ENCODE data around the gene RNU7-1. TPM values are rescaled to one million over a fixed set of nuclear protein-coding genes. Genes with fewer than 3 reads are reported as not detected.

RNU7-1 gene
- total and polyA plus RNA-seq, 2 experiments from 2014 or later: not detected

GRCh38 chr12:6987956-6988553, 44.4 kb downstream of the RNU7-1 start:
- H3K9me2 ChIP-seq (replicated peaks; ENCODE audit: insufficient read depth): no peaks in the 10 kb centered on the region
- TF ChIP-seq CTCF (IDR thresholded peaks at IDR 0.05; ENCODE audit: poor library complexity): no peak
- TF ChIP-seq EZH2 (IDR thresholded peaks at IDR 0.05; ENCODE audit: borderline replicate concordance): no peak
- TF ChIP-seq EZH2phosphoT487 (IDR thresholded peaks at IDR 0.05; ENCODE audit: low read depth, severe bottlenecking, unreplicated experiment): no peak
- peak; percentile 66 for DNase-seq (ENCODE audit: low spot score)
- 65% methylated on average over 11 of the region's 11 CpGs for WGBS (ENCODE audit: low lambda C conversion rate, missing lambda C conversion rate)
- peak overlapping the region; percentile 84 for H3K27ac ChIP-seq
- H3K79me2 ChIP-seq: peaks cover 34% of the 10 kb centered on the region
- H3K4me3 ChIP-seq: no peak overlapping the region
- peaks cover 8% of the 10 kb centered on the region for H3K4me1 ChIP-seq (ENCODE audit: insufficient read depth)
- H4K20me1 ChIP-seq (ENCODE audit: insufficient read depth, poor library complexity, severe bottlenecking): no peaks in the 10 kb centered on the region
- H3K27me3 ChIP-seq: no peaks in the 10 kb centered on the region
- no peak overlapping the region for H2AFZ ChIP-seq
- no peaks in the 10 kb centered on the region for H3K9me3 ChIP-seq (ENCODE audit: low read depth)
- H3K4me2 ChIP-seq: peak overlapping the region; percentile 37
- no peaks in the 10 kb centered on the region for H3K36me3 ChIP-seq (replicated peaks; ENCODE audit: insufficient read depth, low read depth)

MicroRNA genes within 50 kb of the gene (microRNA counts, 767-probe panel; counts per million panel counts)
- microRNA hsa-miR-141-3p: 7,549 counts per million, percentile 44 among the panel's probes with 10 or more counts
- microRNA hsa-miR-200c-3p: 12,008 counts per million, percentile 94 among the panel's probes with 10 or more counts

Small RNA genes within 50 kb of the gene (microRNA-seq; reads per million reads assigned to microRNA genes)
- gene MIR141 (3,577 reads per million, percentile 89 among the genes with 10 or more reads in this experiment), gene MIR200C (98,927 reads per million, percentile 100 among the genes with 10 or more reads in this experiment)

Small RNA genes within 50 kb of the gene (small RNA-seq; reads per million reads assigned to genes)
- 1,056 reads per million, percentile 99 among the genes with 10 or more reads in this experiment for gene MIR141
- 170 reads per million, percentile 98 among the genes with 10 or more reads in this experiment for gene MIR200C
- gene RNU7-1: not detected
- gene SCARNA12: 0.56 reads per million, percentile 45 among the genes with 10 or more reads in this experiment

Other genes starting within 250 kb of the RNU7-1 start
- gene PIANP, start 243.0 kb upstream of the RNU7-1 start, total RNA-seq: 0.16 and 0.17 TPM in 2 replicates
- 0.95 and 1.0 TPM in 2 replicates for gene PIANP, start 243.0 kb upstream of the RNU7-1 start, polyA plus RNA-seq
- 46.9 and 56.7 TPM in 2 replicates for gene COPS7A, start 219.8 kb upstream of the RNU7-1 start, total RNA-seq
- 65.2 and 73.6 TPM in 2 replicates for gene COPS7A, start 219.8 kb upstream of the RNU7-1 start, polyA plus RNA-seq
- 210 and 241 TPM in 2 replicates for gene MLF2, start 190.7 kb upstream of the RNU7-1 start, total RNA-seq
- 508 and 535 TPM in 2 replicates for gene MLF2, start 190.7 kb upstream of the RNU7-1 start, polyA plus RNA-seq
- 179 and 180 TPM in 2 replicates for gene PTMS, start 177.5 kb upstream of the RNU7-1 start, total RNA-seq
- 282 and 315 TPM in 2 replicates for gene PTMS, start 177.5 kb upstream of the RNU7-1 start, polyA plus RNA-seq
- 0.52 and 0.70 TPM in 2 replicates for gene LAG3, start 171.3 kb upstream of the RNU7-1 start, total RNA-seq
- 0.91 and 1.2 TPM in 2 replicates for gene LAG3, start 171.3 kb upstream of the RNU7-1 start, polyA plus RNA-seq
- 2.4 and 2.7 TPM in 2 replicates for gene CD4, start 154.3 kb upstream of the RNU7-1 start, total RNA-seq
- gene CD4, start 154.3 kb upstream of the RNU7-1 start, polyA plus RNA-seq: 2.7 and 6.4 TPM in 2 replicates
- gene GPR162, start 122.0 kb upstream of the RNU7-1 start, total RNA-seq: 1.2 and 2.3 TPM in 2 replicates
- 2.3 and 6.2 TPM in 2 replicates for gene GPR162, start 122.0 kb upstream of the RNU7-1 start, polyA plus RNA-seq
- 19.6 and 38.1 TPM in 2 replicates for gene P3H3, start 115.4 kb upstream of the RNU7-1 start, total RNA-seq
- gene P3H3, start 115.4 kb upstream of the RNU7-1 start, polyA plus RNA-seq: 38.6 and 47.3 TPM in 2 replicates
- gene GNB3, start 102.9 kb upstream of the RNU7-1 start, total RNA-seq: 1.6 and 2.6 TPM in 2 replicates
- gene GNB3, start 102.9 kb upstream of the RNU7-1 start, polyA plus RNA-seq: 10.2 and 19.1 TPM in 2 replicates
- 7.5 and 8.5 TPM in 2 replicates for gene CDCA3, start 92.5 kb upstream of the RNU7-1 start, total RNA-seq
- 18.2 and 20.6 TPM in 2 replicates for gene CDCA3, start 92.5 kb upstream of the RNU7-1 start, polyA plus RNA-seq
- gene USP5, start 91.7 kb upstream of the RNU7-1 start, total RNA-seq: 60.5 and 61.6 TPM in 2 replicates
- 73.7 and 78.9 TPM in 2 replicates for gene USP5, start 91.7 kb upstream of the RNU7-1 start, polyA plus RNA-seq
- gene TPI1, start 76.3 kb upstream of the RNU7-1 start, total RNA-seq: 571 and 614 TPM in 2 replicates
- gene TPI1, start 76.3 kb upstream of the RNU7-1 start, polyA plus RNA-seq: 891 and 918 TPM in 2 replicates
- gene SPSB2, start 70.5 kb upstream of the RNU7-1 start, total RNA-seq: 10.8 and 14.1 TPM in 2 replicates
- 11.0 and 13.8 TPM in 2 replicates for gene SPSB2, start 70.5 kb upstream of the RNU7-1 start, polyA plus RNA-seq
- gene LRRC23, start 39.0 kb upstream of the RNU7-1 start, total RNA-seq: 8.2 and 9.3 TPM in 2 replicates
- 9.9 and 12.9 TPM in 2 replicates for gene LRRC23, start 39.0 kb upstream of the RNU7-1 start, polyA plus RNA-seq
- 11.1 and 11.8 TPM in 2 replicates for gene ENO2, start 29.2 kb upstream of the RNU7-1 start, total RNA-seq
- 14.2 and 18.8 TPM in 2 replicates for gene ENO2, start 29.2 kb upstream of the RNU7-1 start, polyA plus RNA-seq
- gene ATN1, start 15.9 kb upstream of the RNU7-1 start, total RNA-seq: 11.1 and 15.8 TPM in 2 replicates
- 32.7 and 43.7 TPM in 2 replicates for gene ATN1, start 15.9 kb upstream of the RNU7-1 start, polyA plus RNA-seq
- gene C12orf57, start 206 bp downstream of the RNU7-1 start, total RNA-seq: 219 and 289 TPM in 2 replicates
- gene C12orf57, start 206 bp downstream of the RNU7-1 start, polyA plus RNA-seq: 217 and 219 TPM in 2 replicates
- gene PTPN6, start 7.5 kb downstream of the RNU7-1 start, total RNA-seq: 14.5 and 17.2 TPM in 2 replicates
- 20.8 and 25.4 TPM in 2 replicates for gene PTPN6, start 7.5 kb downstream of the RNU7-1 start, polyA plus RNA-seq
- 186 and 197 TPM in 2 replicates for gene PHB2, start 26.8 kb downstream of the RNU7-1 start, total RNA-seq
- gene PHB2, start 26.8 kb downstream of the RNU7-1 start, polyA plus RNA-seq: 142 and 143 TPM in 2 replicates
- gene EMG1, start 27.1 kb downstream of the RNU7-1 start, total RNA-seq: 24.3 and 26.8 TPM in 2 replicates
- 50.3 and 51.8 TPM in 2 replicates for gene EMG1, start 27.1 kb downstream of the RNU7-1 start, polyA plus RNA-seq
- gene LPCAT3, start 74.7 kb downstream of the RNU7-1 start, total RNA-seq: 76.9 and 78.6 TPM in 2 replicates
- 118 and 119 TPM in 2 replicates for gene LPCAT3, start 74.7 kb downstream of the RNU7-1 start, polyA plus RNA-seq
- 114 and 120 TPM in 2 replicates for gene C1S, start 116.9 kb downstream of the RNU7-1 start, total RNA-seq
- gene C1S, start 116.9 kb downstream of the RNU7-1 start, polyA plus RNA-seq: 130 and 143 TPM in 2 replicates
- gene C1R, start 148.6 kb downstream of the RNU7-1 start, total RNA-seq: 80.1 and 85.4 TPM in 2 replicates
- 89.6 and 95.1 TPM in 2 replicates for gene C1R, start 148.6 kb downstream of the RNU7-1 start, polyA plus RNA-seq
- 60.0 and 64.5 TPM in 2 replicates for gene C1RL, start 165.4 kb downstream of the RNU7-1 start, total RNA-seq
- gene C1RL, start 165.4 kb downstream of the RNU7-1 start, polyA plus RNA-seq: 26.4 and 35.5 TPM in 2 replicates
- gene RBP5, start 185.1 kb downstream of the RNU7-1 start, total RNA-seq: 11.1 and 16.2 TPM in 2 replicates
- 23.0 and 30.0 TPM in 2 replicates for gene RBP5, start 185.1 kb downstream of the RNU7-1 start, polyA plus RNA-seq
- gene CLSTN3, start 186.6 kb downstream of the RNU7-1 start, total RNA-seq: 38.0 and 57.0 TPM in 2 replicates
- gene CLSTN3, start 186.6 kb downstream of the RNU7-1 start, polyA plus RNA-seq: 37.8 and 39.5 TPM in 2 replicates
- 28.3 and 32.6 TPM in 2 replicates for gene PEX5, start 245.9 kb downstream of the RNU7-1 start, total RNA-seq
- gene PEX5, start 245.9 kb downstream of the RNU7-1 start, polyA plus RNA-seq: 15.0 and 17.3 TPM in 2 replicates

Measured in hepatocyte (in vitro differentiated cells).